Esophagus squamous epithelium (tissue), 5 donors: ENCODE data around the gene SAMD3. TPM values are rescaled to one million over a fixed set of nuclear protein-coding genes. Genes with fewer than 3 reads are reported as not detected.
"Not testable (repeated sequence)": the region's sequence is repeated elsewhere in the genome, so short reads cannot be mapped to it uniquely, and the experiment has no call there.

ENCODE experiments used
- DNase-seq: peaks from one replicate; lab custom pipeline; 2025; lab: John Stamatoyannopoulos, UW
- H3K27ac ChIP-seq, 4 donors: fragments of 200-600 bp; sonication (generic); one replicate each; pipeline ENCODE4 v1.5.1; 2016 to 2019; ENCODE audit warnings: mild to moderate bottlenecking in 1 of 4
- H3K27me3 ChIP-seq, 4 donors: fragments of 200-600 bp; sonication (generic); 1 replicate in 3 of 4; 2 replicates in 1 of 4; pipeline versions ENCODE4 v1.5.1 to v1.6.0; 2017 to 2021; ENCODE audit warnings: antibody characterized with exemption in 1 of 4
- H3K36me3 ChIP-seq, 3 donors: fragments of 200-600 bp; sonication (generic); one replicate each; pipeline ENCODE4 v1.5.1; 2016 to 2019
- H3K4me1 ChIP-seq, 3 donors: fragments of 200-600 bp; sonication (generic); one replicate each; pipeline ENCODE4 v1.5.1; 2017 to 2019
- H3K4me3 ChIP-seq, 4 donors: fragments of 200-600 bp; sonication (generic); 1 replicate in 3 of 4; 2 replicates in 1 of 4; pipeline ENCODE4 v1.5.1; 2016 to 2019; ENCODE audit warnings: mild to moderate bottlenecking in 2 of 4, moderate library complexity in 1 of 4
- H3K9me3 ChIP-seq, 3 donors: fragments of 200-600 bp; sonication (generic); one replicate each; pipeline ENCODE4 v1.5.1; 2016 to 2019
- CTCF ChIP-seq, 6 experiments: fragments of 450-650 bp in 4 of 6; fragments of 200-600 bp in 2 of 6; sonication (generic) in 2 of 6; IDR thresholded peaks; one replicate each; pipeline ENCODE4 v1.5.1; 2016 to 2019; ENCODE audit warnings: antibody characterized with exemption in 6 of 6, mild to moderate bottlenecking in 4 of 6, moderate library complexity in 4 of 6
- POLR2A ChIP-seq, 4 donors: fragments of 450-650 bp; IDR thresholded peaks; one replicate each; pipeline ENCODE4 v1.6.1; 2017; ENCODE audit warnings: antibody characterized with exemption in 4 of 4, mild to moderate bottlenecking in 4 of 4, moderate library complexity in 3 of 4
- WGBS, 2 donors: methylation state at CpG; one replicate each; pipeline ENCODE4 v1.1.5; 2018; 5-methylcytosine and 5-hydroxymethylcytosine counted together
- intact Hi-C: fragments of 100-400 bp; cut with DNase I; formaldehyde crosslinking; loops from one replicate; pipeline ENCODE4 v1.15.0; 2022
- total RNA-seq, 4 donors: library from RNA; depleted of rRNA; stranded (reverse); fragments of >200 nt; gene quantifications; one replicate each; pipeline ENCODE4 v1.1.0, GENCODE V29; 2016
- donor health status: DM: yes; HTN: yes; CAD: no.

SAMD3 gene
- total RNA-seq, 4 donors from 2014 or later, result 0.12 to 3.8 (median 0.67) TPM

- no peak for TF ChIP-seq CTCF (IDR thresholded peaks at IDR 0.05)
- TF ChIP-seq POLR2A (IDR thresholded peaks at IDR 0.05), result no peak
- no peak overlapping the region for H3K27ac ChIP-seq
- no peak for DNase-seq
- no peaks in the 10 kb centered on the region for H3K27me3 ChIP-seq
- no peaks in the 10 kb centered on the region for H3K9me3 ChIP-seq
- intact Hi-C loops, result no loop called here
- no peaks in the 10 kb centered on the region for H3K4me1 ChIP-seq
- H3K36me3 ChIP-seq, result peaks cover 0 to 2% (median 0%) of the 10 kb centered on the region in 3 donors
- H3K4me3 ChIP-seq, result no peak overlapping the region
- 41 to 47% methylated on average over 6 of the region's 6 CpGs for WGBS, 2 donors
Observed at GRCh38 chr6:130118236-130118635, 104.5 kb downstream of the SAMD3 start.

GRCh38 chr6:130117187-130117701, 105.5 kb downstream of the SAMD3 start:
- H3K27ac ChIP-seq, intact Hi-C loops, H3K27me3 ChIP-seq, H3K9me3 ChIP-seq, DNase-seq, H3K4me1 ChIP-seq, H3K36me3 ChIP-seq, H3K4me3 ChIP-seq: not testable (repeated sequence)
- WGBS, 2 donors, result 87 to 93% methylated on average over 2 to 3 of the region's 4 CpGs

- Histone ChIP-seq H3K4me3 (no peak overlapping the region), H3K27me3 (no peaks in the 10 kb centered on the region), H3K9me3 (no peaks in the 10 kb centered on the region), H3K27ac (no peak overlapping the region), H3K4me1 (no peaks in the 10 kb centered on the region), H3K36me3 (no peaks in the 10 kb centered on the region)
- DNase-seq, result no peak
- intact Hi-C loops, result no loop called here
- 92 to 93% methylated on average over 4 of the region's 4 CpGs for WGBS, 2 donors
- TF ChIP-seq CTCF (IDR thresholded peaks at IDR 0.05) (no peak), POLR2A (IDR thresholded peaks at IDR 0.05) (no peak)
Observed at GRCh38 chr6:130116273-130116672, 106.5 kb downstream of the SAMD3 start.

GRCh38 chr6:130115036-130115435, 107.7 kb downstream of the SAMD3 start:
- DNase-seq, result no peak
- TF ChIP-seq CTCF (IDR thresholded peaks at IDR 0.05) (no peak), POLR2A (IDR thresholded peaks at IDR 0.05) (no peak)
- H3K4me1 ChIP-seq, result no peaks in the 10 kb centered on the region
- WGBS, 2 donors, result 74 to 93% methylated on average over 6 of the region's 6 CpGs
- intact Hi-C loops, result no loop called here
- no peaks in the 10 kb centered on the region for H3K9me3 ChIP-seq
- no peak overlapping the region for H3K4me3 ChIP-seq
- no peak overlapping the region for H3K27ac ChIP-seq
- H3K27me3 ChIP-seq, result no peaks in the 10 kb centered on the region
- no peaks in the 10 kb centered on the region for H3K36me3 ChIP-seq

GRCh38 chr6:130113201-130113710, 109.5 kb downstream of the SAMD3 start:
- H3K36me3 ChIP-seq, result no peaks in the 10 kb centered on the region
- intact Hi-C loops, result no loop called here
- H3K9me3 ChIP-seq, result no peaks in the 10 kb centered on the region
- no peak overlapping the region for H3K27ac ChIP-seq
- WGBS, 2 donors, result 97% methylated on average over 2 of the region's 2 CpGs
- H3K27me3 ChIP-seq, result no peaks in the 10 kb centered on the region
- TF ChIP-seq POLR2A (IDR thresholded peaks at IDR 0.05), result no peak
- TF ChIP-seq CTCF (IDR thresholded peaks at IDR 0.05), result no peak
- no peak overlapping the region for H3K4me3 ChIP-seq
- no peaks in the 10 kb centered on the region for H3K4me1 ChIP-seq
- DNase-seq, result no peak

GRCh38 chr6:130111031-130111430, 111.7 kb downstream of the SAMD3 start:
- TF ChIP-seq CTCF (IDR thresholded peaks at IDR 0.05) (no peak), POLR2A (IDR thresholded peaks at IDR 0.05) (no peak)
- intact Hi-C loops, result no loop called here
- DNase-seq, result no peak
- WGBS, 2 donors, result 50 to 75% methylated on average over 1 of the region's 1 CpG
- H3K9me3 ChIP-seq, result no peaks in the 10 kb centered on the region
- no peaks in the 10 kb centered on the region for H3K36me3 ChIP-seq
- no peak overlapping the region for H3K4me3 ChIP-seq
- H3K27ac ChIP-seq, result no peak overlapping the region
- H3K4me1 ChIP-seq, result no peaks in the 10 kb centered on the region
- H3K27me3 ChIP-seq, result no peaks in the 10 kb centered on the region
